ENCODE results near the gene TOMM40. TPM values are rescaled to one million over a fixed set of nuclear protein-coding genes. Genes with fewer than 3 reads are reported as not detected.

Gene TOMM40
- total RNA-seq, 1 experiment from 2014 or later = 113 TPM

- peak; percentile 65 for DNase-seq (ENCODE audit: low read depth)
Observed at GRCh38 chr19:44927746-44928145, 36.7 kb downstream of the TOMM40 start.

GRCh38 chr19:44930088-44930487 is 39.0 kb downstream of the TOMM40 start:
- DNase-seq (ENCODE audit: low read depth) = no peak

DNA sequence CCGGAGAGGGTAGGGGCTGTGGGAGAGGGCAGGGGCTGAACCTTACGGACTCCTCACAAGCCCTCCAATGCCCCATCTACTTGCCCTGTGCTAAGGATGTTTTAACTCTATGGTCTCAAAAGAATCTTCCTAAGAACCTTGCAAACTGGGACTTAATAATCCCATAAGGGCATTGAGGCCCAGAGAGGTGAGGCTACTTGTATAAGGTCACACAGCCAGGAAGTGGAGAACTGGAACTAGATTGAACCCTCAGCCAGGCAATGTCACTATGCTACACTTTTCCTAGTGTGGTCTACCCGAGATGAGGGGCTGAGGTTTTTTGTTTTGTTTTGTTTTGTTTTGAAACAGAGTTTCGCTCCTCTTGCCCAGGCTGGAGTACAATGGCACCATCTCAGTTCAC is 40.5 kb downstream of the TOMM40 start:
- DNase-seq (ENCODE audit: low read depth) = no peak

DNA sequence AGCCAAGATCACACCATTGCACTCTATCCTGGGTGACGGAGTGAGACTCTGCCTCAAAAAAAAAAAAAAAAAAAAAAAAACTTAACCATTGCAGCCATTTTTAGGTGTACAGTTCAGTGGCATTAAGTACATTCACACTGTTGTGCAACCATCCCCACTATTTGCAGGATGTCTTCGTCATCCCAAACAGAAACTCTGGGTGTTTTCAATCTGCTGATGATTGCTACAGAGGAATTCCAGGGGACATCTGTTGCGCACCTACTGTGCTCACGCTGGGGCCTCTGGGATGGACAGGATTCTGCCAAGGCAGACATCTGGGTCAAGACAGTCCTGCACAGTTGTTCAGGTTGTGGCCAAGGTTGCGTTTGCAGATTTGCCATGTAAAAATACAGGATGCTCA is 48.6 kb downstream of the TOMM40 start:
- DNase-seq (ENCODE audit: low read depth) = no peak

GRCh38 chr19:44942067-44942571 is 51.1 kb downstream of the TOMM40 start, which contains the start of gene APOC4:
TSS of gene APOC4 (plus strand) at chr19:44942237. CDS start at chr19:44942278, 41 bp downstream.
- no peak for DNase-seq (ENCODE audit: low read depth)

GRCh38 chr19:44943801-44944249 is 52.8 kb downstream of the TOMM40 start:
- no peak for DNase-seq (ENCODE audit: low read depth)

- DNase-seq (ENCODE audit: low read depth) = no peak
Observed at GRCh38 chr19:44947041-44947581, 56.1 kb downstream of the TOMM40 start.

- no peak for DNase-seq (ENCODE audit: low read depth)
Observed at GRCh38 chr19:44948237-44948636, 57.2 kb downstream of the TOMM40 start.

DNA sequence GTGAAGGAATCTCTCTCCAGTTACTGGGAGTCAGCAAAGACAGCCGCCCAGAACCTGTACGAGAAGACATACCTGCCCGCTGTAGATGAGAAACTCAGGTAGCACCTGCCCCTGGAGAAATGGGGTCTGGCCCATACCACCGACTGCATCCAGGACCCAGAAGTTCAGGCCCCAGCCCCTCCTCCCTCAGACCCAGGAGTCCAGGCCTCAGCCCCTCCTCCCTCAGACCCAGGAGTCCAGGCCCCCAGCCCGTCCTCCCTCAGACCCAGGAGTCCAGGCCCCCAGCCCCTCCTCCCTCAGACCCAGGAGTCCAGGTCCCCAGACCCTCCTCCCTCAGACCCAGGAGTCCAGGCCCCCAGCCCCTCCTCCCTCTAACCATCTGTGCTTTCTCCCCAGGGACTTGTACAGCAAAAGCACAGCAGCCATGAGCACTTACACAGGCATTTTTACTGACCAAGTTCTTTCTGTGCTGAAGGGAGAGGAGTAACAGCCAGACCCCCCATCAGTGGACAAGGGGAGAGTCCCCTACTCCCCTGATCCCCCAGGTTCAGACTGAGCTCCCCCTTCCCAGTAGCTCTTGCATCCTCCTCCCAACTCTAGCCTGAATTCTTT is 57.8 kb downstream of the TOMM40 start:
- no peak for DNase-seq (ENCODE audit: low read depth)

GRCh38 chr19:44949550-44949949 is 58.5 kb downstream of the TOMM40 start:
- no peak for DNase-seq (ENCODE audit: low read depth)

GRCh38 chr19:44951179-44952159 is 60.4 kb downstream of the TOMM40 start:
- peak; percentile 76 for DNase-seq (ENCODE audit: low read depth)

Other genes with a start within 250 kb of the TOMM40 start
- 95.2 and 146 TPM in 2 replicates for gene PVR, start 247.3 kb upstream of the TOMM40 start, total RNA-seq (2014; rRNA removed; shearing (Covaris generic))
- gene CEACAM19, start 219.8 kb upstream of the TOMM40 start, total RNA-seq (2014; rRNA removed; shearing (Covaris generic)) = 1.2 and 1.8 TPM in 2 replicates
- not detected in 2 replicates for gene CEACAM16, start 192.1 kb upstream of the TOMM40 start, total RNA-seq (2014; rRNA removed; shearing (Covaris generic))
- 6.8 and 21.6 TPM in 2 replicates for gene BCL3, start 142.5 kb upstream of the TOMM40 start, total RNA-seq (2014; rRNA removed; shearing (Covaris generic))
- gene CBLC, start 113.4 kb upstream of the TOMM40 start, total RNA-seq (2014; rRNA removed; shearing (Covaris generic)) = not detected in 2 replicates
- gene BCAM, start 82.2 kb upstream of the TOMM40 start, total RNA-seq (2014; rRNA removed; shearing (Covaris generic)) = 23.3 and 49.5 TPM in 2 replicates
- 136 and 161 TPM in 2 replicates for gene NECTIN2, start 45.0 kb upstream of the TOMM40 start, total RNA-seq (2014; rRNA removed; shearing (Covaris generic))
- 1.6 and 3.5 TPM in 2 replicates for gene APOE, start 14.5 kb downstream of the TOMM40 start, total RNA-seq (2014; rRNA removed; shearing (Covaris generic))
- 1.4 and 5.4 TPM in 2 replicates for gene APOC1, start 23.4 kb downstream of the TOMM40 start, total RNA-seq (2014; rRNA removed; shearing (Covaris generic))
- not detected in 2 replicates for gene APOC4, start 51.0 kb downstream of the TOMM40 start, total RNA-seq (2014; rRNA removed; shearing (Covaris generic))
- not detected in 2 replicates for gene APOC2, start 54.8 kb downstream of the TOMM40 start, total RNA-seq (2014; rRNA removed; shearing (Covaris generic))
- 47.6 and 70.6 TPM in 2 replicates for gene CLPTM1, start 64.1 kb downstream of the TOMM40 start, total RNA-seq (2014; rRNA removed; shearing (Covaris generic))
- gene RELB, start 110.2 kb downstream of the TOMM40 start, total RNA-seq (2014; rRNA removed; shearing (Covaris generic)) = 3.3 and 4.9 TPM in 2 replicates
- gene CLASRP, start 147.8 kb downstream of the TOMM40 start, total RNA-seq (2014; rRNA removed; shearing (Covaris generic)) = 18.6 and 64.6 TPM in 2 replicates
- not detected in 2 replicates for gene ZNF296, start 185.2 kb downstream of the TOMM40 start, total RNA-seq (2014; rRNA removed; shearing (Covaris generic))
- gene GEMIN7, start 188.0 kb downstream of the TOMM40 start, total RNA-seq (2014; rRNA removed; shearing (Covaris generic)) = 44.2 and 67.2 TPM in 2 replicates
- 26.0 and 44.8 TPM in 2 replicates for gene PPP1R37, start 201.9 kb downstream of the TOMM40 start, total RNA-seq (2014; rRNA removed; shearing (Covaris generic))

All from M059J (cell line).